HG03565 (cell line): Measurements from ENCODE around the gene ATP8A2.

Experiments
- ATAC-seq: cut with Tn5 transposase; IDR thresholded peaks from one replicate; pipeline ENCODE4 v1.9.1; 2021; ENCODE audit warnings: mild to moderate bottlenecking, moderate library complexity; ENCODE audit not compliant: unreplicated experiment

The ATP8A2 gene

GRCh38 chr13:25608181-25608580 lies 236.4 kb downstream of the ATP8A2 start:
- ATAC-seq, result no peak

- no peak for ATAC-seq
These were observed 244.9 kb downstream of the ATP8A2 start for GRCh38 chr13:25616674-25617073.

- no peak for ATAC-seq
These were observed 248.1 kb downstream of the ATP8A2 start for GRCh38 chr13:25619897-25620296.

- no peak for ATAC-seq
These were observed 253.6 kb downstream of the ATP8A2 start for GRCh38 chr13:25625414-25625813.

GRCh38 chr13:25630329-25630900 lies 258.6 kb downstream of the ATP8A2 start:
- ATAC-seq, result no peak

GRCh38 chr13:25632166-25632888 lies 260.6 kb downstream of the ATP8A2 start:
- ATAC-seq, result no peak

GRCh38 chr13:25633093-25633492 lies 261.3 kb downstream of the ATP8A2 start:
- ATAC-seq, result no peak

GRCh38 chr13:25645681-25646080 lies 273.9 kb downstream of the ATP8A2 start:
- no peak for ATAC-seq

GRCh38 chr13:25649001-25649633 lies 277.3 kb downstream of the ATP8A2 start:
- no peak for ATAC-seq

- no peak for ATAC-seq
These were observed 281.0 kb downstream of the ATP8A2 start for GRCh38 chr13:25652764-25653163.

- no peak for ATAC-seq
These were observed 282.5 kb downstream of the ATP8A2 start for GRCh38 chr13:25654322-25654721.

- ATAC-seq, result no peak
These were observed 285.4 kb downstream of the ATP8A2 start for GRCh38 chr13:25657157-25657556.

- ATAC-seq, result no peak
These were observed 287.5 kb downstream of the ATP8A2 start for GRCh38 chr13:25659091-25659795.

- no peak for ATAC-seq
These were observed 289.2 kb downstream of the ATP8A2 start for GRCh38 chr13:25660996-25661395.

GRCh38 chr13:25662516-25662915 lies 290.7 kb downstream of the ATP8A2 start:
- ATAC-seq, result no peak

- no peak for ATAC-seq
These were observed 296.6 kb downstream of the ATP8A2 start for GRCh38 chr13:25668345-25668744.

GRCh38 chr13:25673711-25674110 lies 301.9 kb downstream of the ATP8A2 start:
- ATAC-seq, result no peak

- ATAC-seq, result no peak
These were observed 302.6 kb downstream of the ATP8A2 start for GRCh38 chr13:25674371-25674770.

GRCh38 chr13:25675060-25675459 lies 303.3 kb downstream of the ATP8A2 start:
- no peak for ATAC-seq

- ATAC-seq, result no peak
These were observed 306.2 kb downstream of the ATP8A2 start for GRCh38 chr13:25677956-25678355.

GRCh38 chr13:25678398-25678797 lies 306.6 kb downstream of the ATP8A2 start:
- no peak for ATAC-seq

GRCh38 chr13:25679159-25679558 lies 307.4 kb downstream of the ATP8A2 start:
- no peak for ATAC-seq
